ENCODE data around the gene VIPR2.

The VIPR2 gene

GRCh38 chr7:159099711-159100231 lies 44.9 kb downstream of the VIPR2 start:
- Histone ChIP-seq H3F3A (ENCODE audit: insufficient read depth, low read length) (no peaks in the 10 kb centered on the region), H3K9me3 (replicated peaks; ENCODE audit: insufficient read depth, low read length) (no peaks in the 10 kb centered on the region), H3K4me1 (ENCODE audit: low read length) (no peaks in the 10 kb centered on the region), H3K36me3 (replicated peaks; ENCODE audit: insufficient read depth, low read length) (no peaks in the 10 kb centered on the region), H3K4me2 (ENCODE audit: low read depth, low read length) (no peak overlapping the region), H3K9ac (ENCODE audit: low read length) (no peak overlapping the region), H4K20me1 (ENCODE audit: insufficient read depth, low read length) (no peaks in the 10 kb centered on the region), H2AFZ (ENCODE audit: low read length) (no peak overlapping the region), H3K4me3 (ENCODE audit: low read length) (no peak overlapping the region), H3K27me3 (replicated peaks; ENCODE audit: insufficient read depth, low read length) (peaks cover 19% of the 10 kb centered on the region; the same call in 1 of the 2 replicates), H3K27ac (ENCODE audit: low read length) (no peak overlapping the region), H3K79me2 (ENCODE audit: low read length) (no peaks in the 10 kb centered on the region), H3K9me2 (replicated peaks; ENCODE audit: insufficient read depth, low read length) (no peaks in the 10 kb centered on the region)
- TF ChIP-seq EZH2 (optimal IDR thresholded peaks at IDR 0.05; ENCODE audit: low read depth, low read length) (no peak), EZH2phosphoT487 (IDR thresholded peaks at IDR 0.05; ENCODE audit: low read length) (no peak), CTCF (IDR thresholded peaks at IDR 0.05; ENCODE audit: low read length) (no peak)
- no peak for DNase-seq

GRCh38 chr7:159098811-159099655 lies 45.6 kb downstream of the VIPR2 start:
- DNase-seq = no peak
- no peaks in the 10 kb centered on the region for H3K9me3 ChIP-seq (replicated peaks; ENCODE audit: insufficient read depth, low read length)

GRCh38 chr7:159098424-159098786 lies 46.3 kb downstream of the VIPR2 start:
- Histone ChIP-seq H4K20me1 (ENCODE audit: insufficient read depth, low read length) (no peaks in the 10 kb centered on the region), H3K9me2 (replicated peaks; ENCODE audit: insufficient read depth, low read length) (no peaks in the 10 kb centered on the region), H3K36me3 (replicated peaks; ENCODE audit: insufficient read depth, low read length) (no peaks in the 10 kb centered on the region), H3K9ac (ENCODE audit: low read length) (no peak overlapping the region), H3K4me3 (ENCODE audit: low read length) (no peak overlapping the region), H3K27me3 (replicated peaks; ENCODE audit: insufficient read depth, low read length) (peaks cover 11% of the 10 kb centered on the region; the same call in 1 of the 2 replicates), H3F3A (ENCODE audit: insufficient read depth, low read length) (no peaks in the 10 kb centered on the region), H3K79me2 (ENCODE audit: low read length) (no peaks in the 10 kb centered on the region), H3K9me3 (replicated peaks; ENCODE audit: insufficient read depth, low read length) (no peaks in the 10 kb centered on the region), H3K27ac (ENCODE audit: low read length) (no peak overlapping the region), H3K4me1 (ENCODE audit: low read length) (no peaks in the 10 kb centered on the region), H2AFZ (ENCODE audit: low read length) (no peak overlapping the region), H3K4me2 (ENCODE audit: low read depth, low read length) (no peak overlapping the region)
- TF ChIP-seq CTCF (IDR thresholded peaks at IDR 0.05; ENCODE audit: low read length) (no peak), EZH2phosphoT487 (IDR thresholded peaks at IDR 0.05; ENCODE audit: low read length) (no peak), EZH2 (optimal IDR thresholded peaks at IDR 0.05; ENCODE audit: low read depth, low read length) (no peak)
- DNase-seq = no peak

More at GRCh38 chr7:159098811-159099655, 45.6 kb downstream of the VIPR2 start:
- Histone ChIP-seq H3K79me2 (ENCODE audit: low read length) (no peaks in the 10 kb centered on the region), H3K9me2 (replicated peaks; ENCODE audit: insufficient read depth, low read length) (no peaks in the 10 kb centered on the region), H3K27me3 (replicated peaks; ENCODE audit: insufficient read depth, low read length) (peaks cover 16% of the 10 kb centered on the region; the same call in 1 of the 2 replicates), H3K27ac (ENCODE audit: low read length) (no peak overlapping the region), H3K4me1 (ENCODE audit: low read length) (no peaks in the 10 kb centered on the region), H3F3A (ENCODE audit: insufficient read depth, low read length) (no peaks in the 10 kb centered on the region), H3K4me2 (ENCODE audit: low read depth, low read length) (no peak overlapping the region), H3K36me3 (replicated peaks; ENCODE audit: insufficient read depth, low read length) (no peaks in the 10 kb centered on the region), H2AFZ (ENCODE audit: low read length) (no peak overlapping the region), H3K4me3 (ENCODE audit: low read length) (no peak overlapping the region), H3K9ac (ENCODE audit: low read length) (no peak overlapping the region), H4K20me1 (ENCODE audit: insufficient read depth, low read length) (no peaks in the 10 kb centered on the region)
- TF ChIP-seq EZH2phosphoT487 (IDR thresholded peaks at IDR 0.05; ENCODE audit: low read length) (no peak), EZH2 (optimal IDR thresholded peaks at IDR 0.05; ENCODE audit: low read depth, low read length) (no peak), CTCF (IDR thresholded peaks at IDR 0.05; ENCODE audit: low read length) (no peak)

Data from MM.1S (cell line).